ENCODE measurements around the gene PCNX1.
"Not testable (repeated sequence)": the region's sequence is repeated elsewhere in the genome, so short reads cannot be mapped to it uniquely, and the experiment has no call there.

Gene PCNX1

DNA sequence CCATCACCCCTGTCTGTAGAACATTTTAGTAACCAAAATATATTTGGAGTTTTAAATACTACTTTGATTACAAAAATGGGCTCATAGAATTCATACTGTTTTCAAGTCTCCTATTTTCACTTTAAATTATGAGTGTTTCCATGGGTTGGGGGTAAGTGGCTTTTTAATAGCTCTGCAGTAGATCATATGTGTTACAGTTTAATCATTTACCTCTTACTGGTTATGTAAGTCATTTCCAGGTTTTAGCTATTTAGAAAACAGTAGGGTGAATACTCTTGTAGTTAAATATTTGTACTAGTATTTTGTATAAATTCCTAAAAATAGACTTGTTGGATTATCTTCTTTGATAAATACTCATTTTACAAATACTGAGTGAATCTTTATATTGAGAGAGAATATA is 8.2 kb downstream of the PCNX1 start:
- Mint-ChIP-seq H3K36me3 (peaks cover 30% of the 10 kb centered on the region), H3K9me3 (no peaks in the 10 kb centered on the region), H3K27me3 (no peaks in the 10 kb centered on the region), H3K4me1 (peaks cover 65% of the 10 kb centered on the region), H3K4me3 (no peak overlapping the region), H3K27ac (no peak overlapping the region)
- CTCF ChIA-PET = interaction anchor here (0.7 to 1.3 kb wide), 3 partner anchors 9 to 98 kb away, joined by 3 to 4 read pairs (median 4); no protein-coding TSS in a partner anchor
- no peak for DNase-seq

DNA sequence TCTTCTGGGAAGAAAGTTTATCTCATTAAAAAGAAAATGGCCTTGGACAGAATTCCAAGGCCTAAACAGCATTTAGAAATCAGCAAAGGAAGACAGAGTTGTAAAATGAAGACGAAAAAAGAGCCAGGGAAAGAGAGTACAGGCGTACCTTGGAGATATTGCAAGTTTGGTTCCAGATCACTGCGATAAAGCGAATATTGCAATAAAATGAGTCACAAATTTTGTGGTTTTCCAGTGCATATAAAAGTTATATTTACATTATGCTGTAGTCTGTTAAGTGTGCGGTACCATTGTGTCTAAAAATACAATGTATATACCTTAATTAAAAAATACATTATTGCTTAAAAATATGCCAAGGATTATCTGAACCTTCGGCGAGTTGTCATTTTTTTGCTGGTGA is 9.0 kb downstream of the PCNX1 start:
- Mint-ChIP-seq H3K9me3 (no peaks in the 10 kb centered on the region), H3K4me1 (peaks cover 65% of the 10 kb centered on the region), H3K27me3 (no peaks in the 10 kb centered on the region), H3K4me3 (no peak overlapping the region), H3K36me3 (peaks cover 28% of the 10 kb centered on the region), H3K27ac (no peak overlapping the region)
- no peak for DNase-seq
- CTCF ChIA-PET = no interaction called here

- Mint-ChIP-seq H3K4me1 (peaks cover 66% of the 10 kb centered on the region), H3K9me3 (no peaks in the 10 kb centered on the region), H3K4me3 (no peak overlapping the region), H3K27ac (peak overlapping the region; percentile 74), H3K27me3 (no peaks in the 10 kb centered on the region), H3K36me3 (peaks cover 28% of the 10 kb centered on the region)
- CTCF ChIA-PET = interaction anchor here (2.2 kb wide), 1 partner anchor 9 kb away, joined by 8 read pairs; the partner anchor contains the start of gene PCNX1
- DNase-seq = no peak
These were observed 9.5 kb downstream of the PCNX1 start for GRCh38 chr14:70916799-70917198.

- CTCF ChIA-PET = interaction anchor here (0.9 to 2.2 kb wide), 4 partner anchors 9 to 99 kb away, joined by 3 to 8 read pairs (median 6); partner anchors contain the start of gene PCNX1
- DNase-seq = no peak
- peaks cover 70% of the 10 kb centered on the region for H3K4me1 Mint-ChIP-seq
- no peaks in the 10 kb centered on the region for H3K27me3 Mint-ChIP-seq
- H3K9me3 Mint-ChIP-seq = no peaks in the 10 kb centered on the region
- H3K27ac Mint-ChIP-seq = peak overlapping the region; percentile 47
- H3K36me3 Mint-ChIP-seq = peaks cover 25% of the 10 kb centered on the region
- H3K4me3 Mint-ChIP-seq = no peak overlapping the region
These were observed 10.4 kb downstream of the PCNX1 start for GRCh38 chr14:70917633-70918032.

- Mint-ChIP-seq H3K36me3 (peaks cover 24% of the 10 kb centered on the region), H3K27ac (peak overlapping the region; percentile 85), H3K27me3 (no peaks in the 10 kb centered on the region), H3K4me3 (peak overlapping the region; percentile 4), H3K4me1 (peaks cover 85% of the 10 kb centered on the region), H3K9me3 (no peaks in the 10 kb centered on the region)
- CTCF ChIA-PET = interaction anchor here (0.7 to 2.0 kb wide), 7 partner anchors 11 to 103 kb away, joined by 3 to 9 read pairs (median 3); partner anchors contain the start of gene PCNX1
- DNase-seq = no peak
These were observed 12.5 kb downstream of the PCNX1 start for GRCh38 chr14:70919774-70920173.

DNA sequence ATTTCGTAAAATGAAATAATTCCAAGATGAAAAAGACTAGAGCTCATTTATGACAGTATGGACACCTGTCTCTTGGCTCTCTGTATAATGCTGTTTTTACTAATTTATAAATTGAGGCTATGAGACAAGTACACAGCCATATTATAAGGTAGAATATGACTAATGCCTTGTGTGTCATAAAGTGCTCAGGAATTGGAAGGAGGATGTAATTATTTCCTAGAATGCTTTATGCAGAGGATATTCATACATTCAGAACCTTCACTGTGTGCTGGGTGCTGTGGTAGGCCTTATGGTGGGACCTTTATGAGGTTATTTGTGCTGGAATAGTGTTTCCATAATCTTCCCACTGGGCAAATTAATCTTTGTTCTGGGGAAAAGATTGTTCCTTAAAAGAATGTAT is 13.3 kb downstream of the PCNX1 start:
- no peak overlapping the region for H3K4me3 Mint-ChIP-seq
- no peak for DNase-seq
- no peaks in the 10 kb centered on the region for H3K27me3 Mint-ChIP-seq
- H3K27ac Mint-ChIP-seq = peak overlapping the region; percentile 8
- H3K36me3 Mint-ChIP-seq = peaks cover 24% of the 10 kb centered on the region
- peaks cover 93% of the 10 kb centered on the region for H3K4me1 Mint-ChIP-seq
- no peaks in the 10 kb centered on the region for H3K9me3 Mint-ChIP-seq
- CTCF ChIA-PET = interaction anchor here (1.3 kb wide), 2 partner anchors 36 to 104 kb away, joined by 3 to 4 read pairs; no protein-coding TSS in a partner anchor

- H3K9me3 Mint-ChIP-seq = no peaks in the 10 kb centered on the region
- no peak for DNase-seq
- CTCF ChIA-PET = no interaction called here
- peaks cover 92% of the 10 kb centered on the region for H3K4me1 Mint-ChIP-seq
- peaks cover 19% of the 10 kb centered on the region for H3K36me3 Mint-ChIP-seq
- H3K4me3 Mint-ChIP-seq = no peak overlapping the region
- no peaks in the 10 kb centered on the region for H3K27me3 Mint-ChIP-seq
- no peak overlapping the region for H3K27ac Mint-ChIP-seq
These were observed 14.4 kb downstream of the PCNX1 start for GRCh38 chr14:70921669-70922068.

DNA sequence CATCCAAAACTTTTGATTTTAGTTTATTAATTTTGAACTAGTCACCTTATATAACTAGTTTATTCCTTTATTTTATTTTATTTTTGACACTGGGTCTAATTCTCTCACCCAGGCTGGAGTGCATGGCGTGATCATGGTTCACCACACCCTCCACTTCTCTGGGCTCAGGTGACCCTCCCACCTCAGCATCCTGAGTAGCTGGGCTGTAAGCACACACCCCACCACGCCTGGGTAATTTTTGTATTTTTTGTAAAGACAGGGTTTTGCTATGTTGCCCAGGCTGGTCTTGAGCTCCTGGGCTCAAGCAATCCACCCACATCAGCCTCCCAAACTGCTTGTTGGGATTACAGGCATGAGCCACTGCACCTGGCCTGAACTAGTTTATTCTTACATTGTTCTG is 17.3 kb downstream of the PCNX1 start:
- no peaks in the 10 kb centered on the region for H3K27me3 Mint-ChIP-seq
- DNase-seq = no peak
- H3K4me1 Mint-ChIP-seq = peaks cover 69% of the 10 kb centered on the region
- H3K27ac Mint-ChIP-seq = peak overlapping the region; percentile 53
- H3K4me3 Mint-ChIP-seq = no peak overlapping the region
- peaks cover 6% of the 10 kb centered on the region for H3K36me3 Mint-ChIP-seq
- CTCF ChIA-PET = interaction anchor here (0.6 to 0.9 kb wide), 2 partner anchors 10 to 28 kb away, joined by 3 read pairs; no protein-coding TSS in a partner anchor
- no peaks in the 10 kb centered on the region for H3K9me3 Mint-ChIP-seq

DNA sequence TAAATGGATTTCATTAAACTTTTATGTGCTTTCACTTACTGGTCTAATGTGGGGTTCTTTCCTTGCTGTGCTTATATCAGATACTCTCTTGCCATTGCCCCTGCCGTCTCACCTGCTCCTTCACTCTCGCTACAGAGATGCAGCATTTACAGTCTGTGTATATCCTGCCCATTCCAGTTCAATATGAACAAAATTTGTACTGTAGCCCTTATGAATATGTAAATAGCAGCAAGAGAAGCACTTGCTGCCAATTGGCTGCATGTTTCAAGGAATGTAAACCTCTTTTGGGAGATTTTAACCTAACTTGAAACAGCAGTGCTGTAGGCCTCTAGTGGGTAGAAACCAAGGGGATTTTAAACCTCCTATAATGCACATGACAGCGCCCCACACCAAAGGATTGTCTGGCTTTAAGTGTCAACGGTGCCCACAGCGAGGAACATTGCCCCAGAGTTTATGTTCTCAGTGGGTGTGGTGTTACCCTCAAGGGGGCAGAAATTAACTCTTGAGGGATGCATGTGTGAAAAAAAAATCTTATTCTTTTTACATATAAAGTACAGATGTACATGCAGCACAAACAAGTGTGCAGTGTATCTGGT is 19.1 kb downstream of the PCNX1 start:
- peaks cover 51% of the 10 kb centered on the region for H3K4me1 Mint-ChIP-seq
- CTCF ChIA-PET = interaction anchor here (0.9 kb wide), 1 partner anchor 19 kb away, joined by 4 read pairs; the partner anchor contains the start of gene PCNX1
- no peak overlapping the region for H3K4me3 Mint-ChIP-seq
- H3K27me3 Mint-ChIP-seq = no peaks in the 10 kb centered on the region
- peaks cover 9% of the 10 kb centered on the region for H3K36me3 Mint-ChIP-seq
- H3K9me3 Mint-ChIP-seq = no peaks in the 10 kb centered on the region
- no peak overlapping the region for H3K27ac Mint-ChIP-seq
- no peak for DNase-seq

- no peak for DNase-seq
- H3K27ac Mint-ChIP-seq = no peak overlapping the region
- peaks cover 6% of the 10 kb centered on the region for H3K36me3 Mint-ChIP-seq
- no peaks in the 10 kb centered on the region for H3K27me3 Mint-ChIP-seq
- H3K4me3 Mint-ChIP-seq = no peak overlapping the region
- CTCF ChIA-PET = interaction anchor here (1.6 kb wide), 1 partner anchor 113 kb away, joined by 7 read pairs; no protein-coding TSS in a partner anchor
- no peaks in the 10 kb centered on the region for H3K9me3 Mint-ChIP-seq
- H3K4me1 Mint-ChIP-seq = peaks cover 37% of the 10 kb centered on the region
These were observed 23.7 kb downstream of the PCNX1 start for GRCh38 chr14:70931008-70931407.

GRCh38 chr14:70934084-70934483 is 26.8 kb downstream of the PCNX1 start:
- peaks cover 55% of the 10 kb centered on the region for H3K4me1 Mint-ChIP-seq
- CTCF ChIA-PET = interaction anchor here (0.7 to 2.9 kb wide), 4 partner anchors 10 to 48 kb away, joined by 3 to 16 read pairs (median 4); partner anchors contain the start of gene PCNX1
- H3K36me3 Mint-ChIP-seq = peaks cover 30% of the 10 kb centered on the region
- peak overlapping the region; percentile 79 for H3K27ac Mint-ChIP-seq
- peaks cover 10% of the 10 kb centered on the region for H3K9me3 Mint-ChIP-seq
- no peak overlapping the region for H3K4me3 Mint-ChIP-seq
- H3K27me3 Mint-ChIP-seq = no peaks in the 10 kb centered on the region
- no peak for DNase-seq

DNA sequence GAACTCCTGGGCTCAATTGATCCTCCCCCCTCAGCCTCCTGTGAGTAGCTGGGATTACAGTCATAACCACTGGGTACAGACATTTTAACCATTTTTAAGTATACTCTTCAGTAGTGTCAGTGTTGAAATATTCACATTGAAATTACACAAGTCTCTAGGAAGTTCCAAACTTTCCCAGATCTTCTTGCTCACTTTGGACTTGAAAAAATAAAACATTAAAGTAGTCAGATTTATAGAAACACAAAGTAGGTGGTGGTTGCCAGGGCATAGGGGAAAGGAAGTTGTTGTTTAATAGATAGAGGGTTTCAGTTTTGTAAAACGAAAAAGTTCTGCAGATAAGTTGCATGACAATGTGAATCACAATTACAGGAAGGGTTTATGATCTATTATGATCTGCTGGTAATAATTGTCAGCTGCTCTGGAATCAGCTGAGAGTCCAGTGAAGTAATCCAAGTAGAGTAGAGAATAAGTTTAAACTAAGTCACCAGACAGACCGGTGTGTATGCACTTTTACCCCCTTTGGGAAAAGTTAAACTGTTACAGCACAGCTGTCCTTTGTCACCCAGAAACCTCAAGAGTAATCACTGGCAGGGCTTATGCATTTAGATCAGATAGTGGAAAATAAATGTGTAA is 27.4 kb downstream of the PCNX1 start:
- CTCF ChIA-PET = interaction anchor here (0.7 to 2.9 kb wide), 3 partner anchors 10 to 49 kb away, joined by 3 to 16 read pairs (median 3); partner anchors contain the start of gene PCNX1
- H3K4me1 Mint-ChIP-seq = peaks cover 58% of the 10 kb centered on the region
- no peak for DNase-seq
- peak overlapping the region; percentile 85 for H3K27ac Mint-ChIP-seq
- peak overlapping the region; percentile 29 for H3K4me3 Mint-ChIP-seq
- peaks cover 36% of the 10 kb centered on the region for H3K36me3 Mint-ChIP-seq
- no peaks in the 10 kb centered on the region for H3K27me3 Mint-ChIP-seq
- H3K9me3 Mint-ChIP-seq = peaks cover 16% of the 10 kb centered on the region

GRCh38 chr14:70935135-70935534 is 27.9 kb downstream of the PCNX1 start:
- CTCF ChIA-PET = interaction anchor here (1.4 to 2.9 kb wide), 2 partner anchors 11 to 28 kb away, joined by 3 to 16 read pairs; partner anchors contain the start of gene PCNX1
- Mint-ChIP-seq H3K4me1 (peaks cover 63% of the 10 kb centered on the region), H3K36me3 (peaks cover 41% of the 10 kb centered on the region), H3K27me3 (no peaks in the 10 kb centered on the region), H3K9me3 (peaks cover 21% of the 10 kb centered on the region), H3K4me3 (no peak overlapping the region), H3K27ac (peak overlapping the region; percentile 85)
- no peak for DNase-seq

DNA sequence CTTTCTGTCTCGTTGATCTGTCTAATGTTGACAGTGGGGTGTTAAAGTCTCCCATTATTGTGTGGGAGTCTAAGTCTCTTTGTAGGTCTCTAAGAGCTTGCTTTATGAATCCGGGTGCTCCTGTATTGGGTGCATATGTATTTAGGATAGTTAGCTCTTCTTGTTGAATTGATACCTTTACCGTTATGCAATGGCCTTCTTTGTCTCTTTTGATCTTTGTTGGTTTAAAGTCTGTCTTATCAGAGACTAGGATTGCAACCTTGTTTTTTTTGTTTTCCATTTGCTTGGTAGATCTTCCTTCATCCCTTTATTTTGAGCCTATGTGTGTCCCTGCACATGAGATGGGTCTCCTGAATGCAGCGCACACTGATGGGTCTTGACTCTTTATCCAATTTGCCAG is 32.4 kb downstream of the PCNX1 start:
- Mint-ChIP-seq H3K27ac (peak overlapping the region; percentile 96), H3K9me3 (peaks cover 61% of the 10 kb centered on the region), H3K4me1 (peaks cover 74% of the 10 kb centered on the region), H3K36me3 (peaks cover 78% of the 10 kb centered on the region)
- CTCF ChIA-PET, DNase-seq, H3K4me3 Mint-ChIP-seq, H3K27me3 Mint-ChIP-seq: not testable (repeated sequence)

Measured in activated naive CD4-positive, alpha-beta T cell treated with anti-CD3 and anti-CD28 coated beads, Interleukin-2, amount 10 ng/mL, durations not matched to agents 7 days and 5 days (primary cell).